Right cardiac atrium (tissue), 5 donors: ENCODE measurements around the gene MYRF. TPM values are rescaled to one million over a fixed set of nuclear protein-coding genes. Genes with fewer than 3 reads are reported as not detected.
A peak's percentile ranks its signal among the peaks of the same experiment; 100 is the strongest.

ENCODE experiments used
- ATAC-seq, 2 donors: fragments of 200-7000 bp; cut with Tn5 transposase; one replicate each; pipeline versions ENCODE4 v1.8.0 to v1.9.1; 2020; ENCODE audit warnings: moderate library complexity in 2 of 2, mild to moderate bottlenecking in 1 of 2
- DNase-seq, 3 donors: peaks; one replicate each; pipeline ENCODE4 v3.0.0-alpha.2; 2020
- H3K27ac ChIP-seq: one replicate; pipeline ENCODE4 v1.5.1; 2013; ENCODE audit warnings: mild to moderate bottlenecking, low read length, control low read depth, moderate library complexity
- H3K27me3 ChIP-seq: one replicate; pipeline ENCODE4 v1.6.1; 2013; ENCODE audit not compliant: control insufficient read depth, insufficient read depth
- H3K4me1 ChIP-seq: one replicate; pipeline ENCODE4 v1.6.1; 2013; ENCODE audit warnings: low read length; ENCODE audit not compliant: control insufficient read depth, insufficient read depth
- H3K4me3 ChIP-seq: one replicate; pipeline ENCODE4 v1.5.1; 2013; ENCODE audit warnings: low read length, control low read depth
- H3K9me3 ChIP-seq: one replicate; pipeline ENCODE4 v1.6.1; 2013; ENCODE audit warnings: low read length; ENCODE audit not compliant: control insufficient read depth
- WGBS: extraction: QIAGEN DNeasy Blood & Tissue Kit; methylation state at CpG from one replicate; pipeline ENCODE4 v1.1.7; 2013; 5-methylcytosine and 5-hydroxymethylcytosine counted together
- intact Hi-C, 4 donors: fragments of 100-400 bp; cut with DNase I; formaldehyde crosslinking; loops; one replicate each; pipeline versions ENCODE4 v1.11.0 to v1.14.0; 2022 to 2023
- polyA plus RNA-seq: library from polyadenylated mRNA; stranded (reverse); fragments of 200-250 nt; gene quantifications from one replicate; pipeline ENCODE4 v1.2.3, GENCODE V29; 2013
- total RNA-seq, 4 donors: library from RNA; stranded (reverse); fragmentation: NEBNext Ultra II Directional; extraction: Animal tissue kit (Norgen Biotek cat#: 25700); gene quantifications; one replicate each; pipeline ENCODE4 v1.2.1, GENCODE V29; 2021
- donor health status: healthy with polysubstance abuse.
- donor health status: DM: no; HTN: yes; CAD: no.
- donor health status: DM: no; HTN: no; CAD: no.
- donor health status: DM: no; HTN: yes; CAD: no; lungs with severe emphysema.
- donor health status: DM: yes; HTN: yes; CAD: no.

The MYRF gene
- total and polyA plus RNA-seq, 5 donors, result 0.62 to 1.9 (median 1.3) TPM

- H3K4me3 ChIP-seq, result no peak overlapping the region
- ATAC-seq, result no peak
Observed at GRCh38 chr11:61712314-61712713, 40.1 kb upstream of the MYRF start.

GRCh38 chr11:61712846-61713245 is 39.6 kb upstream of the MYRF start:
- H3K4me1 ChIP-seq, result peaks cover 2% of the 10 kb centered on the region
- intact Hi-C loops, result no loop called here
- ATAC-seq, result no peak
- no peak overlapping the region for H3K27ac ChIP-seq
- H3K27me3 ChIP-seq, result no peaks in the 10 kb centered on the region
- no peak for DNase-seq
- H3K4me3 ChIP-seq, result no peak overlapping the region
- 90% methylated on average over 6 of the region's 6 CpGs for WGBS
- H3K9me3 ChIP-seq, result no peaks in the 10 kb centered on the region

More at GRCh38 chr11:61712314-61712713, 40.1 kb upstream of the MYRF start:
- WGBS, result 84% methylated on average over 12 of the region's 12 CpGs
- intact Hi-C loops, result no loop called here
- DNase-seq, result no peak
- H3K9me3 ChIP-seq, result no peaks in the 10 kb centered on the region
- no peak overlapping the region for H3K27ac ChIP-seq
- H3K27me3 ChIP-seq, result no peaks in the 10 kb centered on the region
- H3K4me1 ChIP-seq, result no peaks in the 10 kb centered on the region

- WGBS, result 72% methylated on average over 9 of the region's 9 CpGs
- Histone ChIP-seq H3K27me3 (no peaks in the 10 kb centered on the region), H3K27ac (no peak overlapping the region), H3K4me1 (peaks cover 4% of the 10 kb centered on the region), H3K4me3 (no peak overlapping the region), H3K9me3 (no peaks in the 10 kb centered on the region)
- DNase-seq (no peak), ATAC-seq (no peak)
- intact Hi-C loops, result no loop called here
Observed at GRCh38 chr11:61713464-61713863, 39.0 kb upstream of the MYRF start.

- WGBS, result 43% methylated on average over 5 of the region's 5 CpGs
- no peaks in the 10 kb centered on the region for H3K9me3 ChIP-seq
- H3K27me3 ChIP-seq, result no peaks in the 10 kb centered on the region
Observed at GRCh38 chr11:61713906-61714305, 38.5 kb upstream of the MYRF start.

GRCh38 chr11:61714316-61714715 is 38.1 kb upstream of the MYRF start:
- WGBS, result 79% methylated on average over 6 of the region's 6 CpGs
- DNase-seq, result no peak
- no peak overlapping the region for H3K4me3 ChIP-seq
- H3K4me1 ChIP-seq, result peaks cover 4% of the 10 kb centered on the region
- no peak for ATAC-seq
- H3K9me3 ChIP-seq, result no peaks in the 10 kb centered on the region
- H3K27ac ChIP-seq, result no peak overlapping the region
- no peaks in the 10 kb centered on the region for H3K27me3 ChIP-seq
- intact Hi-C loops, result no loop called here

More at GRCh38 chr11:61713906-61714305, 38.5 kb upstream of the MYRF start:
- H3K4me3 ChIP-seq, result no peak overlapping the region
- peaks cover 4% of the 10 kb centered on the region for H3K4me1 ChIP-seq
- H3K27ac ChIP-seq, result no peak overlapping the region
- DNase-seq (no peak), ATAC-seq (no peak)
- intact Hi-C loops, result no loop called here

- ATAC-seq, result no peak
- intact Hi-C loops, result no loop called here
- no peak overlapping the region for H3K27ac ChIP-seq
Observed at GRCh38 chr11:61714916-61715315, 37.5 kb upstream of the MYRF start.

GRCh38 chr11:61715867-61716266 is 36.6 kb upstream of the MYRF start:
- peak in 1 of 2 donors; percentile 23 for ATAC-seq
- intact Hi-C loops, result no loop called here
- Histone ChIP-seq H3K4me3 (no peak overlapping the region), H3K9me3 (no peaks in the 10 kb centered on the region), H3K27me3 (no peaks in the 10 kb centered on the region), H3K27ac (no peak overlapping the region), H3K4me1 (peaks cover 4% of the 10 kb centered on the region)
- 72% methylated on average over 4 of the region's 4 CpGs for WGBS
- DNase-seq, result peak in 1 of 3 donors; percentile 60

More at GRCh38 chr11:61714916-61715315, 37.5 kb upstream of the MYRF start:
- Histone ChIP-seq H3K27me3 (no peaks in the 10 kb centered on the region), H3K4me1 (peaks cover 4% of the 10 kb centered on the region), H3K4me3 (no peak overlapping the region), H3K9me3 (no peaks in the 10 kb centered on the region)
- WGBS, result 90% methylated on average over 5 of the region's 5 CpGs
- no peak for DNase-seq

GRCh38 chr11:61716478-61717285 is 35.8 kb upstream of the MYRF start:
- Histone ChIP-seq H3K9me3 (no peaks in the 10 kb centered on the region), H3K4me1 (peaks cover 4% of the 10 kb centered on the region), H3K27me3 (no peaks in the 10 kb centered on the region), H3K27ac (no peak overlapping the region), H3K4me3 (no peak overlapping the region)
- intact Hi-C loops, result no loop called here
- DNase-seq, result no peak
- WGBS, result 75% methylated on average over 13 of the region's 13 CpGs
- ATAC-seq, result no peak

GRCh38 chr11:61717286-61718033 is 35.0 kb upstream of the MYRF start:
- no peak for DNase-seq
- intact Hi-C loops, result no loop called here
- Histone ChIP-seq H3K4me1 (peaks cover 4% of the 10 kb centered on the region), H3K27ac (no peak overlapping the region), H3K4me3 (no peak overlapping the region), H3K27me3 (no peaks in the 10 kb centered on the region), H3K9me3 (no peaks in the 10 kb centered on the region)
- ATAC-seq, result no peak
- 81% methylated on average over 19 of the region's 19 CpGs for whole genome bisulfite sequencing

- Histone ChIP-seq H3K27me3 (no peaks in the 10 kb centered on the region), H3K9me3 (no peaks in the 10 kb centered on the region), H3K4me1 (peaks cover 4% of the 10 kb centered on the region), H3K4me3 (peak overlapping the region; percentile 24), H3K27ac (no peak overlapping the region)
- ATAC-seq (peak; percentile 22 to 31), DNase-seq (no peak)
- 14% methylated on average over 9 of the region's 9 CpGs for WGBS
- intact Hi-C loops, result no loop called here
Observed at GRCh38 chr11:61718046-61718531, 34.3 kb upstream of the MYRF start.
